Activated CD8-positive, alpha-beta T cell treated with anti-CD3 and anti-CD28 coated beads, Interleukin-2, amount 10 ng/mL, durations not matched to agents 7 days and 5 days (primary cell): ENCODE results near the gene ATF7. TPM values are rescaled to one million over a fixed set of nuclear protein-coding genes. Genes with fewer than 3 reads are reported as not detected.
"Not testable (repeated sequence)": the region's sequence is repeated elsewhere in the genome, so short reads cannot be mapped to it uniquely, and the experiment has no call there.

Experiments used
- ATAC-seq: fragments of 150-1000 bp; cut with Tn5 transposase; one replicate; pipeline ENCODE4 v1.10.0; 2021; ENCODE audit warnings: moderate library complexity
- CTCF ChIA-PET: fragments of 350-600 bp; sonication (Branson Sonifier 250); formaldehyde crosslinking; loops from one replicate; lab custom pipeline; 2021; ENCODE audit warnings: antibody characterized with exemption; lab: Charles Lee
- POLR2A ChIA-PET: fragments of 350-600 bp; sonication (Branson Sonifier 250); formaldehyde crosslinking; loops from one replicate; lab custom pipeline; 2021; ENCODE audit warnings: antibody characterized with exemption; lab: Charles Lee
- DNase-seq: peaks from one replicate; pipeline ENCODE4 v3.0.0-alpha.2; 2020
- H3K27ac Mint-ChIP-seq: one replicate; pipeline ENCODE4 v1.8.0; 2021; ENCODE audit warnings: mild to moderate bottlenecking, mixed read lengths
- H3K27me3 Mint-ChIP-seq: one replicate; pipeline ENCODE4 v1.8.0; 2021; ENCODE audit warnings: low read depth, mixed read lengths
- H3K36me3 Mint-ChIP-seq: one replicate; pipeline ENCODE4 v1.8.0; 2021; ENCODE audit warnings: low read depth, mixed read lengths
- H3K4me1 Mint-ChIP-seq: one replicate; pipeline ENCODE4 v1.8.0; 2021; ENCODE audit warnings: low read depth, mixed read lengths
- H3K4me3 Mint-ChIP-seq: one replicate; pipeline ENCODE4 v1.8.0; 2021; ENCODE audit warnings: mild to moderate bottlenecking, mixed read lengths
- H3K9me3 Mint-ChIP-seq: one replicate; pipeline ENCODE4 v1.8.0; 2022; ENCODE audit warnings: mixed read lengths; ENCODE audit not compliant: insufficient read depth
- total RNA-seq, 2 experiments: library from RNA; stranded (reverse); gene quantifications; one replicate each; pipeline ENCODE4 v1.2.3, GENCODE V29; 2021

Gene ATF7
- total RNA-seq, 2 experiments from 2014 or later, result 27.7 to 28.7 TPM

DNA sequence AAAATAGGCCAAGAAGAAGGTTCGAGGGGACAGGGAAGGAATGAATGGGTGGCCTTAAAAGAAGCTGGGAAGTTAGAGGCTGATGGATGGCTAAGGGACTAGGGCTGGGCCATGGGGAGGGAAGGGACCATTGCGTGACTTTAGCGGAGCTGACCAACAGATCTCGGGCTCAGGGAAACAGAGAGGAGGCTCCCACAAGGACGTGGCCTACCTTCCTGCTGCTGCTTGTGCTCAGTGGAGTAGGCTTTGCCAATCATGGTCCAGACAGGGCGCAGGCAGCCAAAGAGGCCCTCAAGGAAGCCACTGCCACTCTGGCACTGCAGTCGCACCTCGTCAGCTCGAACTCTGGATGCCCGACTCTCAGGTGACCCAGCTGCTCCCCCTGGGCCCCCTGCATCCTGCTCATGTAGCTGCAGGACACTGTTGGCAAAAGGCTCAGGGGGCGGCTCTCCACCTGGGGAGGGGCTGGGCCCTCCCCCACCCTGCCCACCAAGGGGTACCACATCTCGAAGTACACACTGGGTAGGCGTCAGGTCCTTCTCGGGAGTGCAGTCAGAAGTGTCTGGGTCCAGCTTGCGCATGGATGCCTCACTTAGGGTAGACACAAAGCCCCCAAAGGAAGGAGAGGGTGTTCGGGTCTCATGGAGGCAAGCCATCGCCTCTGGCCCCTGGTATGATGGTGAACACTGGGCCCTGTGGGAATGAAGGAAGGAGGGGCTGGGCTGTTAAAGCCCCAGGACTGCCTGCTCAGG, 139.3 kb downstream of the ATF7 start:
- ATAC-seq, result no peak
- Mint-ChIP-seq H3K4me3 (no peak overlapping the region), H3K27ac (peak overlapping the region; percentile 52), H3K4me1 (peaks cover 3% of the 10 kb centered on the region), H3K36me3 (peaks cover 45% of the 10 kb centered on the region), H3K27me3 (no peaks in the 10 kb centered on the region), H3K9me3 (no peaks in the 10 kb centered on the region)
- ChIA-PET POLR2A (interaction anchor here (1.6 to 1.9 kb wide), 2 partner anchors 12 to 14 kb away, joined by 6 to 7 read pairs; partner anchors contain the start of genes MAP3K12 and TARBP2), CTCF (interaction anchor here (3.7 kb wide), 1 partner anchor 12 kb away, joined by 29 read pairs; no protein-coding TSS in a partner anchor)
- no peak for DNase-seq

DNA sequence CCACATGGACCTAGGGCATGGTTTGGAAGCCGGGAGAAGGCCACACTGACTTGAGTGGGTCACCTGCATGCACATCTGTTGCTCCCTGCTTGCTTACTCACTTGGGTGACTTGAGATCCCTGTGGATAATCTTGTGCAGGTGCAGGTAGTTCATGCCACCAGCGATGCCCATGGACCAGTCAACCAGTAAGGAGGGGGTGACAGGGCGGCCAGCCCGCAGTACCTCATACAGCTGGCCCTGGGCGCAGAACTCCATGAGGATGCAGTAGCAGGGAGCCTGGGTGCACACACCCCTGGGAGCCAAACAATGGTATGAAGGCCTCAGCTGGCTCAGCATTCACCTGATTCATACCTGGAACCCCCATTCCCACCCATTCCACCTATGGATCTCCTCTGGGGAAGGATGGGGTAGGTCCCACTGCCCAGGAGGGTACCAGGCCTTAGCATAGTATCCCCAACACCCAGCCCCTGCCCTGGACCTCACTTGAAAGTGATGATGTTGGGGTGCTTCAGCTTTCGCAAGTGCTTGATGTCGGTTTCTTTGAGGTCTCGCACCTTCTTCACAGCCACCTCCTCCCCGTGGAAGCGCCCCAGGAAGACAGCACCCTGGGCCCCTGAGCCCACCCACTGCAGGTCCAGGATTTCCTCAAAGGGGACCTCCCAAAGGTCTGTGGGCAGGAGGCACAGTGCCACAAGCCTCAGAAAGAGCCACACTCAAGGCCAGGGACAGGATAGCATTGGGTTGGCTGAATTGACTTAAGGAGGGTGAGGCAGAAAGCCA, 140.0 kb downstream of the ATF7 start:
- no peaks in the 10 kb centered on the region for H3K9me3 Mint-ChIP-seq
- no peak for DNase-seq

DNA sequence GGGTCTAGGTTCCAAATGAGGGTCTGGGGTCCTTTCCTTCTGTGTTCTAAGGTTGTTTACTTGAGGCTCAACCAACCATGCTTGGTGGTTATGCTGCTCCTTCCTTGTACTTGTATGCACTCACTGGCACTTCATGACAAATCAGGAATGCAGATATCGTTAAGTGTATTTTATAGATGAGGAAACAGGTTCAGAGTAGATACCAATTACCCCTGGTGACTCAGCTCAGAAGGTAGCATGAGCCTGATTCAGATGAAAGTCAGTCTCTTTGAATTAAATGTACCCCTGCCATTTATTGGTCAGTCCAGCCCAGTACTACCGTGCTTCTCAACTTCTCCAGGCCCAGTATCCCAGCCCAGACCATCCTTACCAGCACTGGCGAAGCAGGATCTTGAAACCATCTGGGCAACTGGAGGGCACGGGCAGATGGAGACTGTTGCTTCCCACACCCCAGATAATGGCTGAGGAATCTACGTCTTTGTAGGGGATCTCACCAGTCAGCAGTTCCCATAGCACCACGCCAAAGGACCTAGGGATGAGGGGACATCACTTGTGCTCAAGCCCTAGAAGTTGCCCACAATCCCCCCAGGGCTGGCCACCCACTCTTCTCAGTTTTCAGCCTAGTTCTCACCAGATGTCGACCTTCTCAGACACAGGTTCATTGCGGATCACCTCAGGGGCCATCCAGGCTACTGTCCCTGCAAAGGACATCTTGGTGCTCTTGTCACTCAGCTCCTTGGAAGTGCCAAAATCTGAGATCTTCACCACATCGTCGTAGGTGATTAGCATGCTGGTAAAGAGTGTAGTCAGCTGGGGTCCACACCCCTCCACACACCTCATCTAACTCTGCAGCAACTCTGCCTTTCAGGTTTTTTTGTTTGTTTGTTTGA, 141.3 kb downstream of the ATF7 start:
- POLR2A ChIA-PET, result no interaction called here
- CTCF ChIA-PET, result no interaction called here
- H3K9me3 Mint-ChIP-seq, result no peaks in the 10 kb centered on the region
- H3K27me3 Mint-ChIP-seq, result no peaks in the 10 kb centered on the region
- DNase-seq (no peak), ATAC-seq (peak; percentile 2)
- no peak overlapping the region for H3K4me3 Mint-ChIP-seq
- H3K36me3 Mint-ChIP-seq, result peaks cover 58% of the 10 kb centered on the region
- H3K4me1 Mint-ChIP-seq, result peaks cover 3% of the 10 kb centered on the region
- H3K27ac Mint-ChIP-seq, result no peak overlapping the region

More for the DNA sequence above, 140.0 kb downstream of the ATF7 start:
- H3K27me3 Mint-ChIP-seq, result no peaks in the 10 kb centered on the region
- CTCF ChIA-PET, result no interaction called here
- H3K4me1 Mint-ChIP-seq, result peaks cover 3% of the 10 kb centered on the region
- H3K4me3 Mint-ChIP-seq, result no peak overlapping the region
- H3K27ac Mint-ChIP-seq, result peak overlapping the region; percentile 52
- peaks cover 50% of the 10 kb centered on the region for H3K36me3 Mint-ChIP-seq
- POLR2A ChIA-PET, result interaction anchor here (1.9 kb wide), 1 partner anchor 15 kb away, joined by 6 read pairs; the partner anchor contains the start of gene TARBP2
- ATAC-seq, result peak; percentile 4

DNA sequence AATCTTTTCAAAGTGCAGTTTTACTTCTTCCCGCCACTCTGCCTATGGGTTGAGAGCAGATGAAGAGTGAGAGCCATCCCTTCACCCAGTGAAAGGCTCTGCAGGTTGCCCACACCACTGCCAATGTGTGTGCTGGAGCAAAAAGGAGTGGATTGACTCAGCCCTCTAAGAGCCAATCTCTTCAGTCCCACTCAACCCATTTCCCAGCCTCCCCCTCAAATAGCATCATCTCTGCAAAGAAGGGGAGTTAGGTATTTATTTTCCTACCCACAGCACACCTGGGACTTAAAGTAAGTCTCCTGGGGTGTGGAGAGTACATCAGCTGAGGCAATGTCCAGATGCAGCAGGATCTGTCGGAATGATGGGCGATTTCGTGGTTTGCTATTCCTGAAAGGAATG, 142.2 kb downstream of the ATF7 start:
- peaks cover 5% of the 10 kb centered on the region for H3K4me1 Mint-ChIP-seq
- H3K27me3 Mint-ChIP-seq, result no peaks in the 10 kb centered on the region
- DNase-seq, result no peak
- H3K27ac Mint-ChIP-seq, result no peak overlapping the region
- POLR2A ChIA-PET, result interaction anchor here (0.9 to 2.2 kb wide), 2 partner anchors 17 to 28 kb away, joined by 3 to 14 read pairs; partner anchors contain the start of gene TARBP2
- H3K9me3 Mint-ChIP-seq, result no peaks in the 10 kb centered on the region
- H3K36me3 Mint-ChIP-seq, result peaks cover 66% of the 10 kb centered on the region
- peak; percentile 5 for ATAC-seq
- no peak overlapping the region for H3K4me3 Mint-ChIP-seq
- CTCF ChIA-PET, result no interaction called here

DNA sequence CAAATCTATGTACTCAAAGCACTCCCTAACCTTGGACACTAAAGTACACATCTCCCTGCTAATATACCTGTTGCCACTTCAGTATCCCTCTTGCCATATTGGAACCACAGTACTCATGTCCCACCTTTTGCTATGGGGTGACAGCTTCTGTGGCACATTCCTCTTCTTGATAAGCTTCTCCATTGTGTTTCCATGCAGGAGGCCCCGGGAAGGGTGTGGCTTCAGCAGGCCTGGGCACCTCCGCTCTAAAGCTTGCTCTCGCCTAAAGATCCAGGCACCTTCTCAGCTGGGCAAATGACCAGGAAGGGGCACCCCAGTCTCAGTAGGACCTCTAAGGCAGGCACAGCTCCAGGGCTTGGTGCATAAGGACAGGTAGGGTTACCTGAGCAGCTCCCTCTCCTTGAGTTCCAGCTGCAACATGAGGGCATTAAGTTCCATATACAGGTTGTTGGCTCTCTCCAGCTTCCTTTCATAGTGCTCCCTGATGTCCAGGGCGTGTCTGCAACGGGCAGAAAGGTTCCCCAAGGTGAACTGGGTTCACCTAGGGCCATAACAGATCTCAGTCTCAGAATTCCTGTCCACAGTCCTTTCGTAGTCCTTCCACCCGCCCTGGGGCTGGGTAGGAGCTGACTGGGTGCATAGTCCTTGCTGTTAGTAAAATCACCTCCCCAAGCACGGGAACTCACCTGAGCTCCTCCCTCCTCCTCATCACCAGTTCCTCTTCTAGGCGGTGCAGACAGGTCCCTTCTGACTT, 142.8 kb downstream of the ATF7 start:
- Mint-ChIP-seq H3K27me3 (no peaks in the 10 kb centered on the region), H3K4me1 (peaks cover 5% of the 10 kb centered on the region), H3K36me3 (peaks cover 72% of the 10 kb centered on the region), H3K9me3 (no peaks in the 10 kb centered on the region), H3K27ac (peak overlapping the region; percentile 21), H3K4me3 (no peak overlapping the region)
- DNase-seq (no peak), ATAC-seq (peak; percentile 2)
- CTCF ChIA-PET, result interaction anchor here (2.6 kb wide), 1 partner anchor 25 kb away, joined by 20 read pairs; the partner anchor contains the start of gene NPFF
- POLR2A ChIA-PET, result interaction anchor here (0.9 to 2.2 kb wide), 6 partner anchors 10 to 162 kb away, joined by 3 to 14 read pairs (median 3); partner anchors contain the start of genes AAAS and TARBP2

DNA sequence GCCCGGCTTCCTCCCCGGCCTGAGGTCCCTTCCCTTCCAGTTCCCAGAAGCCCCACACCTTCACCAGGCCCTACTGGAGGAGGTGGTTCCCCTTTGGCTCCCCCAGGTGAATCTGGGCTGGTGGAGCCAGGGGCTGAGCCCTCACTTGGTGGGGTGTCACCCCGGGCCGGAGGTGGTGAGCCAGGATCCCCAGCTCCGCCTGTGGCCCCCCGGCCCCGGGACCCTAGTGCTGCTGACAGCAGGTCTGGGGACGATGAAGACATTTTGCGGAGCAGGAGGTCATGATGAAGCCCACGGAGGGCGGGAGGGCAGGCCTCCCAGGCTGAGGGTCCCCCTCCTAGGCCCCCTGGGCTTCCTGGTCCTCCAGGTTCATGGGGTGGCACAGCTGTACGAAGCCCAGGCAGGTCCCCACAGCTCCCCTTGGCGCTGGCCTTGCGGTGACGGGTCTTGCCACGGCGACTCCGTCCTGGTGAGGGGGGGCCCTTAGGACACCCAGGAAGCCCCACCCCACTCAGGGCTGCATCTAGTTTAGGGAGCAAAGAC, 143.5 kb downstream of the ATF7 start:
- peaks cover 73% of the 10 kb centered on the region for H3K36me3 Mint-ChIP-seq
- no peaks in the 10 kb centered on the region for H3K27me3 Mint-ChIP-seq
- no peak for DNase-seq
- no peak for ATAC-seq
- no peaks in the 10 kb centered on the region for H3K9me3 Mint-ChIP-seq
- H3K27ac Mint-ChIP-seq, result no peak overlapping the region
- ChIA-PET POLR2A (interaction anchor here (0.8 to 2.2 kb wide), 7 partner anchors 9 to 161 kb away, joined by 3 to 14 read pairs (median 3); partner anchors contain the start of genes AAAS and TARBP2), CTCF (interaction anchor here (1.0 to 2.6 kb wide), 6 partner anchors 10 to 130 kb away, joined by 3 to 20 read pairs (median 6); partner anchors contain the start of gene NPFF)
- H3K4me3 Mint-ChIP-seq, result no peak overlapping the region
- H3K4me1 Mint-ChIP-seq, result peaks cover 5% of the 10 kb centered on the region

DNA sequence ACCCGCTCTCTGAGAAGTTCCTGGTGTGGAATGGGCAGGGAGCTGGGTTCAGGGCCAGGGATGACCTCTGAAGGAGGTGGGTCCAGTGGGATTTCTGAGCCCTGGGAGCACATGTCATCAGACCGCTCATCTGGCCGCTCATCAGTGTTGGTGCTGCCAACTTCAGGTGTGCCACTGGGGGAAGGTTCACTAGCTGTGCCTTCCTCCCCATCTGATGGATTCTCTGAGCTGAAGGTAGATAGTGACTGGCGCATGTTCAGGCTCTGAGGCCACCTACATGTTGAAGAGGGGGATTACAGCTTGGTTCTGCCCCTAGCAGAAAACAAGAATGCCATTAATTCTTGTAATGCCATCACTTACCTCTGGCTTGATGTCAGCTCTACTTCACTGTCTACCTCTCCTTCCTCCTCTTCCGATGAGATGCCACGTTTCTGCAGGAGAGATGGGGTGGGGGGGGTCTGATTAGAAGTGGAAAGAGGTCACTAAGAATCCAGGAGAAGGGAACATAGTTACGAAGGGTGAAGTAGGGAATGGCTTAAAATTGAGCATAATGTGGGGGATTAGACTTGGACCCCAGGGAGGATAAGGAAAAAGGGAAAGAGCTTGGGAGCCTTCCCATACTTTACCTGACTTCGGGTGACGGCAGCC, 144.1 kb downstream of the ATF7 start:
- CTCF ChIA-PET, result interaction anchor here (1.0 to 2.6 kb wide), 12 partner anchors 9 to 194 kb away, joined by 3 to 20 read pairs (median 4); partner anchors contain the start of genes ATP5MC2 and NPFF
- no peak overlapping the region for H3K4me3 Mint-ChIP-seq
- DNase-seq, result no peak
- peaks cover 70% of the 10 kb centered on the region for H3K36me3 Mint-ChIP-seq
- no peaks in the 10 kb centered on the region for H3K9me3 Mint-ChIP-seq
- H3K4me1 Mint-ChIP-seq, result peaks cover 5% of the 10 kb centered on the region
- ATAC-seq, result no peak
- H3K27me3 Mint-ChIP-seq, result no peaks in the 10 kb centered on the region
- POLR2A ChIA-PET, result interaction anchor here (0.8 to 2.2 kb wide), 9 partner anchors 8 to 160 kb away, joined by 3 to 14 read pairs (median 3); partner anchors contain the start of genes AAAS and TARBP2
- no peak overlapping the region for H3K27ac Mint-ChIP-seq

DNA sequence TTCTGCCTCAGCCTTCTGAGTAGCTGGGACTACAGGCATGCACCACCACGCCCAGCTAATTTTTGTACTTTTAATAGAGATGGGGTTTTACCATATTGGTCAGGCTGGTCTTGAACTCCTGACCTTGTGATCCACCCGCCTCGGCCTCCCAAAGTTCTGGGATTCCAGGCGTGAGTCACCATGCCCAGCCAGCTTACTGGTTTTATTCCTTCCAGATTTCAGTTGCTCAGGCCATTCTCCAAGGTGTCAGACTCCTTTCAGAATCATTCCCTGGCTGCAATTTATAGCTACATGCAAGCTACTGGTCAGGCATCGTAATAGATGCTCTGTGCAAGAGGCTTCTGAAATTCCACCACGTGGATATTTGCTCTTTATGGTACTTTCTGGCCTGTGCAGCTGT, 144.7 kb downstream of the ATF7 start:
- not testable (repeated sequence) for H3K27ac Mint-ChIP-seq, H3K4me1 Mint-ChIP-seq, DNase-seq, ATAC-seq, H3K9me3 Mint-ChIP-seq, H3K4me3 Mint-ChIP-seq, H3K27me3 Mint-ChIP-seq
- CTCF ChIA-PET, result interaction anchor here (1.0 to 2.6 kb wide), 11 partner anchors 9 to 194 kb away, joined by 3 to 20 read pairs (median 4); partner anchors contain the start of genes ATP5MC2 and NPFF
- POLR2A ChIA-PET, result interaction anchor here (0.9 to 2.2 kb wide), 5 partner anchors 8 to 22 kb away, joined by 3 to 8 read pairs (median 3); no protein-coding TSS in a partner anchor
- H3K36me3 Mint-ChIP-seq, result peaks cover 73% of the 10 kb centered on the region

DNA sequence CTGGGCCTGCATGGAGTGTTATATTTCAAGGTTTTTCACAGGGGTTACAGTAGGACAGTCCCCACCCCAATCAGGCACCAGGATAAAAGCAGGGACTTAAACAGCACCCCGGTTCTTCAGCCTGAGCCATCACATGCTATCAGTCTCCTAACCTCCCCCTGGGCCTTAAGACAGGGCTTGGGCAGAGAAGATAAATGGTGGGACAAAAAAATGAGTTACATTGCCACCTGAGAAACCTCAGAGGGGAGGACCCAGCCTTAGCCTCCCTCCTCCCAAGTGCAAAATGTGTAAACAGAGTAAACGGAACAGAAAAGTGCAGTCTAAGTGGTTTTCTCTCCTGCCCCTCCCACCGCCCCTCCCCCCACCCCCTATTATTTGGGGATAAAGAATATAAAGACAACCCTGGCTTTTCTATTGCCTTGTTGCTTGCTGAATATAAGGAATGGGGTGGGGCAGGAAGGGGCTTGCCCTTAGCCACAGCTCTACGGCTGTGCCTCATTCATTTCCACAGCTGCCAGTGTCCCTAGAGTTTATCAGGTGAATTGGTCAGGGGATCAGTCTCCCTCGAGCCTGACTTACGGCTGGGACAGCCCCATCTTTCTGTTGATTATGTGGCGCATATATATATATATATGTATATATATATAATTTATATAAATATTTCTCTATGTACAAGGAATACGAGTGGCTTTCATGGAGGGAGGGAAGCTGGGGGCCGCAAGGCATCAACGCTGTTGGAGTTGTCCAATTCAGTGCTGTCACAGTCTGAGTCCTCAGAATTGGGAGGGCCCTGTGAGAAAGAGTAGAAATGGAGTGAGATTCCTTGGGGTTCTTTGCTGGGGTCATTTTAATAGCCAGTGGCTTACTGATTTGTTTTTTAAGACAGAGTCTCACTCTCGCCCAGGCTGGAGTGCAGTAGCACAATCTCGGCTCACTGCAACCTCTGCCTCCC, 145.4 kb downstream of the ATF7 start:
- Mint-ChIP-seq H3K27me3 (no peaks in the 10 kb centered on the region), H3K36me3 (peaks cover 75% of the 10 kb centered on the region), H3K4me3 (no peak overlapping the region), H3K9me3 (no peaks in the 10 kb centered on the region), H3K4me1 (peaks cover 7% of the 10 kb centered on the region), H3K27ac (no peak overlapping the region)
- ChIA-PET POLR2A (interaction anchor here (0.9 to 1.4 kb wide), 4 partner anchors 9 to 22 kb away, joined by 3 to 5 read pairs (median 3); no protein-coding TSS in a partner anchor), CTCF (interaction anchor here (1.1 to 2.6 kb wide), 8 partner anchors 8 to 195 kb away, joined by 3 to 20 read pairs (median 4); partner anchors contain the start of genes ATP5MC2 and NPFF)
- ATAC-seq (no peak), DNase-seq (no peak)
